KOPT-K1 (cell line): ENCODE data around the gene RELN.

Source experiments
- H3K27ac ChIP-seq: fragments of 200-600 bp; sonication (generic); 2 replicates; pipeline ENCODE4 v1.5.1; 2016; ENCODE audit warnings: antibody characterized with exemption, mild to moderate bottlenecking, low read depth, low read length; ENCODE audit not compliant: poor library complexity, severe bottlenecking
- H3K36me3 ChIP-seq: fragments of 200-600 bp; sonication (generic); 2 replicates; pipeline ENCODE4 v1.5.1; 2017; ENCODE audit warnings: antibody characterized with exemption, mild to moderate bottlenecking, low read length, moderate library complexity; ENCODE audit not compliant: insufficient read depth
- H3K9me3 ChIP-seq: fragments of 200-600 bp; sonication (generic); 2 replicates; pipeline ENCODE4 v1.5.1; 2017; ENCODE audit warnings: antibody characterized with exemption, low read length, mild to moderate bottlenecking; ENCODE audit not compliant: insufficient read depth, poor library complexity, severe bottlenecking

RELN gene

DNA sequence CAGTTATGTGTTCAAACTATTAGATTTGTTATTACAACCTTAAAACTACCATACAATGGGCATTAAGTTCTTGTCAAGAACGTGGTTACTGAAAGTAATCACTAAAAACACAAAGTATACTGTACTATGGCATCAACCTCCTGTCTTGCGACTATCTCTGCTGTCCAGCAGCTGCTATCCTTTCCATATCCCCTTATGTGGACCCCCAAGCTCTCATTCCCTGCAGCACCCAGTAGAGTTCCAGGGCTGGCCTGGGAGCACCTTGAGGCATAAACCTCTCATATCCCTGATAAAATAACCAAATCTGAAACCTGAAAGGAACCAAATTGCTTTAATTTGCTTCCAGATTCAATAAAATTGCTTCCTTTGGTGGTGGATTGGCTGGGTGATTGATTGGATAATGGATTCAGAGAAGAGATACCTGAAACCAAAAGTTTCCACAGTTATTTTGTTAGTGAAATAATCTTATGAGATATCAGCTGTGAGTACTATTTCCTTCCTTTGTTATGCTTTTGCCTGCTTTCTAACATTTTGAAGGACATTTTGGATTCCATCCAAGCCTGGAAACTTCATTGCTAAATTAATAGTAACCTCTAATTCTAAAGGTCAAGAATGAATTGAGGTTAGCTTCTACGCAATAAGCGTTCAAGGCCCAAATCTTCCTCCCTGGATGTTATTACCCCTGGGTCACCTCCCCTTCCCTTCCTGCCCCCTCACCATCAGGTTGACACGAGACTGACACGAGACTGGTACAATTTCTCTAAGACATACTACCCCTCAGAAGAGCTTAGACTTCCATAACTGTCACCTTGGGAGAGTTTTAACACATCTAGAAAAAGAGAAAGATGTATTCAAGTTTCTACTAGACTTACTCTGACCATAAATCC is 48.8 kb downstream of the RELN start:
- Histone ChIP-seq H3K9me3 (no peaks in the 10 kb centered on the region), H3K36me3 (no peaks in the 10 kb centered on the region), H3K27ac (no peak overlapping the region)

DNA sequence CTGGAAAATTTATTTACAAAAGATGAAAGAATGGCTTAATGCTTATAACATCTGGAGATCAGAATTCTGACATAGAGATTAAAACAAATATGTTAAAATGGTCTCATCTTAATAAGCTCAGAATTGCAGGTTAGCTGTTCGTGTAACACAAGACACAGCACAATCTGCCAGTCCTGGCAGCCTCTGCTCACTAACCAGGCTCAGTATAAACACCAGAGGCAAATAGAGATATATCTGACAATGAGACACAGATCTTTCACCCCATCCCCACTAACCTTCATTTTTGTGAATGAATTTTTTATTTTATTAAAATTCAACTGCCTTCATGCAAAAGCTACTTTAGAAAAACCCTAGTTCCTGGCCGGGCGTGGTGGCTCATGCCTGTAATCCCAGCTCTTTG is 51.8 kb downstream of the RELN start:
- H3K9me3 ChIP-seq: no peaks in the 10 kb centered on the region
- H3K27ac ChIP-seq: no peak overlapping the region
- no peaks in the 10 kb centered on the region for H3K36me3 ChIP-seq

DNA sequence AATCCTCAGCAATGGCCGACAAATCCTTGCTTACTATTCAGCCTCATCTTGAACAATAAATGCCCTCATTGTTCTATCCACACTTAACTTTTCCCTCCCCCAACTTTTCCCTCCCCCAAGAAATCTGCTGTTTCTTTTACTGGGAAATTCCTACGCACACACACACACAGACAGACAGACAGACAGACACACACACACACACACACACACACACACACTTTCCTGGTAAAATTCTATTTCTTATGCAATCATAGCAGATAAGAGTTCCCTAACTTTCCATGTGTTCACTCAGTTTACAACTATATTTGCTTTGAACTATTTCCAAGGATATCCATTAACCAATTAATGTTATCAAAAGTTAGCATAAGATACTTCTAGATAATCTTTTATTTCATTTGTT is 52.9 kb downstream of the RELN start:
- no peak overlapping the region for H3K27ac ChIP-seq
- H3K36me3 ChIP-seq: no peaks in the 10 kb centered on the region

DNA sequence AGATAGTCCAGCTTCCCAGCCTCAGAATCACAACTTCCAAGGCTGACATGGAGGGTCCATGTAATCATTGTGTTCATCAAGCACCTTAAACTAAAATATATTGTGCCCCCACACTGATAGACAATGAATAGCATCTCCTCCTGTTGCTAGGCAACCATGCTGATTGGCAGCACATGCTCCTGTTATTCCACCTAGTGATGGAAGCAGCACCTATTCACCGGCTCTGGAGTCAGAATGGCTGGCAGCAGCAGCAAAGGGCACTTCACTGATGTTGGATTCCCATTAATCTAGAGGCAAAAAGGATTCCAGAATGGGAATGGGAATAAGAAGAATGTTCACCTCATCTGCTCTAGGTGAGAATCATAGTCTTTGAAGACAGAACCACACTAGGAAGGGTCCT is 55.0 kb downstream of the RELN start:
- Histone ChIP-seq H3K27ac (no peak overlapping the region), H3K9me3 (no peaks in the 10 kb centered on the region), H3K36me3 (no peaks in the 10 kb centered on the region)

More for the DNA sequence above, 52.9 kb downstream of the RELN start:
- no peaks in the 10 kb centered on the region for H3K9me3 ChIP-seq

DNA sequence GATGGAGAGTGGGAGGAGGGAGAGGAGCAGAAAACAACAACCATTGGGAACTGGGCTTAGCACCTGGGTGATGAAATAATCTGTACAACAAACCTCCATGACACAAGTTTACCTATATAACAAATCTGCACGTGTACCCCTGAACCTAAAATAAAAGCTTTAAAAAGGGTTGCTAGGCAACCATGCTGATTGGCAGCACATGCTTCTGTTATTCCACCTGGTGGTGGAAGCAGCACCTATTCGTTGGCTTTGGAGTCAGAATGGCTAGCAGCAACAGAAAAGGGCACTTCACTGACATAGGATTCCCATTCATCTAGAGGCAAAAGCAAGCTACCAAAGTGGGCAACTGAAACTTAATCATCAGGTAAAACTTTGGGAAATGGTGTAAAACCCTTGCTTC is 57.1 kb downstream of the RELN start:
- no peaks in the 10 kb centered on the region for H3K9me3 ChIP-seq
- no peaks in the 10 kb centered on the region for H3K36me3 ChIP-seq
- no peak overlapping the region for H3K27ac ChIP-seq

DNA sequence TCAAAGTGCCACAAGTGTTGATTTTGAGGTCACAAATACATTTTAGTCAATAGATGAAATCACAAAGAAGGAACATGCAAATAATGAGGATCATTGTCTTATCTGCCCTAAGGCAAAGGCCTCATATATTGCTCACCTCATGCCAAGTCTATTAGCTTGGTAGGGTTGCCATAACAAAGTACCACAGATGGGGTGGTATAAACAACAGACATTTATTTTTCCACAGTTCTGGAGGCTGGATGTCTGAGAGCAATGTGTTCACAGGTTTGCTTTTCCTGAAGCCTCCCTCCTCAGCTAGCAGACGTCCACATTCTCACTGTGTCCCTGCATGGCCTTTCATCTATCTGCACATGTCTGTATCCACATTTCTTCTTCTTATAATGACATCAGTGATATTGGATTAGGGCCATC is 59.6 kb downstream of the RELN start:
- Histone ChIP-seq H3K27ac (no peak overlapping the region), H3K36me3 (no peaks in the 10 kb centered on the region), H3K9me3 (no peaks in the 10 kb centered on the region)

DNA sequence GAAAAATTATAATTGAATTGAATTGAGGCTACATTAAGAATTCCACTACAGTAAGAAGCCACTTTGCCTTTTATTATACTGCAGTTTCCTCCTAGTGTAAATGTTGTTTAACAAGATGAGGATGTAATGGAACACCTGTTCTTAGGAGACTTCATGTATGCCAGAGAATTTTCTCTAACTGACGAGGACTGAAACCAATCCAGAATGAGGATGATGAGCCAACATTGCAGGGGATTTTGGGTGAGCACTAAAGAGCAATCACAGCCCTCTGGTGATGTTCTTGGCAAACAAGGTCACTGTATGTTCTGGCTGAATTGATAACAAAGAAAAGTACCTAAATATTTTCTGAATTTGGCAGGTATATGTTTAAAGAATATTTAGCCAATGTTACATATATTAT is 60.9 kb downstream of the RELN start:
- Histone ChIP-seq H3K27ac (no peak overlapping the region), H3K9me3 (no peaks in the 10 kb centered on the region)

DNA sequence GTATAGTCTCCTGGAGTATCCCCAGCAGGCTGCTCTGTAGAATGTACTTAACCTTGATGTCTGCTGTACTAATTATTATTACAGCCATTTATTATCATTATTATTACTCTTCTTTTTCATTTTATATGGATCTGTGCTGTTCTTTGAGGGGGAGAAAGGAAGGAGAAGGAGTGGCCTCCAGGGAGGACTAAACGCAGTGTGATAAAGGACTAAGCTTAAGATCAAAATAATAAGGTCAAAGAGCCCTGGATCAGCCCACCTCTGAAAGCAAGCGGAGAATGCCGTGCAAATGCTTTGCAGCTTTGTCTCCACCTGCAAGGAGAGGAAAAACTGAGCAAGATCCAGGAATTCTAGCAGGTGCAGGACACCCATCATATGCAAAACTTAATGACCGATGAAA is 65.3 kb downstream of the RELN start:
- no peak overlapping the region for H3K27ac ChIP-seq
- no peaks in the 10 kb centered on the region for H3K36me3 ChIP-seq
- no peaks in the 10 kb centered on the region for H3K9me3 ChIP-seq

More for the DNA sequence above, 60.9 kb downstream of the RELN start:
- H3K36me3 ChIP-seq: no peaks in the 10 kb centered on the region

DNA sequence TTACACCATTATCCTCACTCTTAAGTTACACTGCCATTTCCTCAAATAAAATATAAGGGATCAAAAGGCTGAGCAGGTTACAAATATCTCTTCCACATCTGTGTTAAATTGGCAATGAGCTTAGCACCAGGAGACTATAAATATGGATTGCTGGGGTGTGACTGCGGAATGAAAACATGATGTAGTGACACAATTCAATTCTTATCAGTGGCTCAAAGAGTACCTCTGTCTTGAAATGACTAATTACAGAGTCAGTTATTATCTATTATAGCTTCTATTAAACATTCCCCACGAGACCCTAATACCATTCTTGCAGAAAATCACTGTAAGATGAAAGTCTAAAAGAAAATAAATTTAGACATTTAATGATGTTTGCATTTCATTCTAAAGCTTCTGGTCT is 67.1 kb downstream of the RELN start:
- Histone ChIP-seq H3K27ac (no peak overlapping the region), H3K9me3 (no peaks in the 10 kb centered on the region), H3K36me3 (no peaks in the 10 kb centered on the region)

DNA sequence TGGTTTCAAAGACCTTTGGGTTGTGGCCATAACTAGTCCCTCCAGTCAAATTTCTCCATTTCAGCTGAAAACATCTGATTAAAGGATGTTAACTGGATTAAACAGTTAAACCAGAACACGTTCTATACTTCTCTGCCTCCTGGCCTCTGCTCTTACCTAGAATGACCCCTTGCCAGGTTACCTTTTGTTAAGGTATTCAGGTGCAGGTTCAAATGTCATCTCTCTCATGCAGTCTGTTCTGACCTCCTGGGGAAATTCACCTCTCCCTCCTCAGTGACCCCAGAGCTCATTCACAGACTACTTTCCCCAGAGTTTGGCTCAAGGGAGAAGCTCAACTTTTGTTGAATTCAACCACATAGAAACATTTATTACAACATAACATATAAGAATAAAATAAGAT is 67.8 kb downstream of the RELN start:
- Histone ChIP-seq H3K36me3 (no peaks in the 10 kb centered on the region), H3K9me3 (no peaks in the 10 kb centered on the region), H3K27ac (no peak overlapping the region)

DNA sequence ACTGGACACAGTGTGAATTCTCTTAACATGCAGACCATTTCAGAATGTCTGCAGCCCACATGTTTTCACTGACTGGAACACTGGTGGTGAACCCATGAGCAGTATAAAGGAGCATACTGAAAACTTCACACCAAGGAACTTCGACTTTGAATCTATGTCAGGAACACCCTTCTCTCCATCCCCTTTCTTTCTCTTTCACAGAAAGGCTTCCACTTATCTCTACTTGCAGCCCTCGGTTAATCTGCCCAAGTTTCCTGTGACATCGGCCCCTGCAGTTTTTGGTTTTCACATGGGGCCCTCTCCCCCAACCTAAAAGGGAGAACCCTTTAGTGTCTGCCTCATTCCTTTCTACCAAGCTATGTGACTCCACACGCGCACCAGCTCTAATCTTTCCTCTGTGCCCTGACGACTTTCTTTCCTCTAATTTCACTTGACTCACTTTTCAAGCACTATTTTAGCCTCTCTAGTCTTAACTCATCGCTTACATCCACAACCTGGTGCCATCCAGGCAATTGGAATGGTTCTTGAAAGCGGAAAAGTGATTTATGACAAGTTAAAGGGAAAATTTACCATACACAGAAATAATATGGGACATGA is 70.1 kb downstream of the RELN start:
- H3K36me3 ChIP-seq: no peaks in the 10 kb centered on the region
- no peak overlapping the region for H3K27ac ChIP-seq
- H3K9me3 ChIP-seq: no peaks in the 10 kb centered on the region

DNA sequence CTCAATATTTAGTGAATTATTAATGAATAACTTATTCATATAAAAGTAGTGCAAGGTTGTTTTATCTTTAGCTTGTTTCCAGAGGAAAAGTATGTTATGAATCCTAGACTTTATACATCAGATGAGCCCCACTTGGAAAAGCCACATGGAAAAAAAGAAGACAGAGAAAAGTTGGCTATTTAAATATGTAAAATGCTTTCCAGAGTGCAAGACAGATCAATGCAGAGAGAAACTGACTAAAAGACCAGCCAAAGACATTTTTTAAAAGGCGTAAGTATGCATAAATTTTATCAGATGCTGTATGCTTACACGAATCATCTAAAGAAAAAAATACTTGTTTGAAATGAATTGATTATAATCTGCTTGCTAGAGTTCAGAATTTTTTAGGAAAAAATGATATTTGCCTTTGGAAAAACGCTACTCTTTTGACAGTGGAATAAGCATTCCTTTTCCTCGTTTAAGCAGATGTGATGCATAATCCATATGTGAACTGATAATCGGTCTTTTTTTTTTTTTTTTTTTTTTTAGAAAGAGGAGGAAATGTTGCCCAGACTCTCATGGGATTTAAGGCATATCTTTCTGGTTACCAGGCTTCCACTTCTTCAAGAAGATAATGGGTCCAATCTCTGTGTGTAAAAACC is 70.7 kb downstream of the RELN start:
- no peak overlapping the region for H3K27ac ChIP-seq
- H3K36me3 ChIP-seq: no peaks in the 10 kb centered on the region

DNA sequence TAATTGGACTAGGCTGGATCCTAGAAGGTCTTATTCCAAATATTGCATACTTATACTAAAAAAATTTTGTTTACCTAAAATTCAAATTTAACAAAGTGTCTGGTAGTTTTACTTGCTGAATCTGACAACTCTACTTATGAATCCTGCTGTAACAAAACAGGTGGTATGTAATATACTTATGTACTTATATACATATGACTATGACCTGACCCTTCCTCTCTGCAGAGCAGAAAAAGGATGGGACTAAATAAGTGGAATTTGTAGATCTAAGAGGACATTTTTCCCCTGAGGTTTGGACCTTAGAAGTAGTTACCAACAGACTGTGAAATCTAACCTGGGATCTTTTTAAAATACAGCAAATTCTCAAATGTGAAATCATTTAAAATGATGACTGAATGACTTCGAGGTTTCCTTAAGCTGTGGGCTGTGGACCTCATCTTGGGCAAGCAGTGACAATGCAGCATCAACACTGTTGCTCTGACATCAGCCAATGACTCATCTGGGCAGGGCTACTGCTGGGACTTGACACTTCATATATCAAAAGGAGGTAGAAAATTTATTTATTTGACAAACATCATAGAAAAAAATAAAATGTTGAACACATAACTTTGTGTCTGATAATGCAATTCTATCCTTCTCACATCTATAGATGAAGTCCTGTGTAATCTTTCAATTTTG is 73.6 kb downstream of the RELN start:
- H3K9me3 ChIP-seq: no peaks in the 10 kb centered on the region
- no peak overlapping the region for H3K27ac ChIP-seq
- H3K36me3 ChIP-seq: no peaks in the 10 kb centered on the region

More for the DNA sequence above, 70.7 kb downstream of the RELN start:
- no peaks in the 10 kb centered on the region for H3K9me3 ChIP-seq

DNA sequence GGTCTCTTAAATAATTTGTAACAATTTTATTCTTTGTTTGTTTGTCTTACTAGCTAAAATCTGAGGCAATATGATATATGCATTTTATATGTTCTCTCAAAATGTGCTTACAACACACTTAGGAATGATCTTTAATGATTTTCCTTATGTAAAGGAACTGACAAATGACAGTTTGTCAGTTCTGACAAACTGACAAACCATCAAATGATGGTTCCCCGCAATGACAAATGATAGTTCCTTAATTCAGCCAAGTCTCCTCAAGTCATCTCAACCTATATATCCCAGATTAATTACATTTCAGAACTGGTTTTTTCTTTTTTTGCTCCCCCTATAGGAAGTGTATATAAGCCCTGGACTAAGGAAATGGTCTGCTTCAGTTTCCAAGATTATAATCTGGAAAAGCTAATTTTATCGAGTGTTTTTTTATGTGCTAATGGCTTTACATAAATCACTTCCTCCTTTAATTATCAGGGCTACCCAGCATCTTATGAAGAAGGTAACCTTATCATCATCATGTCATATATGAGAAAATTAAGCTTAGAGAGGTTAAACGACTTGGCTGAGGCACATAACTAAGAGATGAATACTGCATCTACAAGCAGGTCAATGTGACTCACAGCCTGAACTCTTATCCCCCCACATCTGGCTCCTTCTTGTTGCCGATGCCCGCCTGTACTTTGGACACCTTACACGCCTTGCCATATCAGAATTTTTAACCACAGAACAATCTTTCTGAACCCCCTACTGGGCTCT is 75.1 kb downstream of the RELN start:
- no peaks in the 10 kb centered on the region for H3K9me3 ChIP-seq
- no peaks in the 10 kb centered on the region for H3K36me3 ChIP-seq
- H3K27ac ChIP-seq: no peak overlapping the region
